Endothelial cell of umbilical vein (primary cell): Measurements from ENCODE around the gene KDM4D. TPM values are rescaled to one million over a fixed set of nuclear protein-coding genes. Genes with fewer than 3 reads are reported as not detected.
"Not testable (repeated sequence)": the region's sequence is repeated elsewhere in the genome, so short reads cannot be mapped to it uniquely, and the experiment has no call there.

Experiments
- BruUV-seq: library from RNA; stranded (reverse); fragments of 400-500 nt; replicated peaks from 2 replicates; lab custom pipeline; 2021; lab: Mats Ljungman, UMichigan
- CTCF ChIA-PET: fragments of 300-600, 350-600 bp; sonication (Branson Sonifier 250); formaldehyde crosslinking; loops from one replicate; lab custom pipeline; 2021; ENCODE audit warnings: antibody characterized with exemption, inconsistent platforms; lab: Charles Lee
- POLR2A ChIA-PET: fragments of 300-600, 350-600 bp; sonication (Branson Sonifier 250); formaldehyde crosslinking; loops from one replicate; lab custom pipeline; 2021; ENCODE audit warnings: antibody characterized with exemption, inconsistent platforms; lab: Charles Lee
- DNase-seq: peaks from one replicate; pipeline ENCODE4 v3.0.0-alpha.2; 2011; ENCODE audit warnings: low read depth, low spot score
- FAIRE-seq: peaks from 2 replicates; lab custom pipeline; 2011; peaks lifted over from hg19 to GRCh38; lab: Jason Lieb, UNC
- H2AFZ ChIP-seq: 2 replicates; pipeline ENCODE4 v1.6.0; 2012; ENCODE audit warnings: low read depth, low read length, control low read depth, inconsistent platforms
- H3K27ac ChIP-seq: 2 replicates; pipeline ENCODE4 v1.5.1; 2011; ENCODE audit warnings: low read depth, mild to moderate bottlenecking, control low read depth, low read length, moderate library complexity; ENCODE audit not compliant: insufficient read depth
- H3K27me3 ChIP-seq, 2 experiments: 2 replicates each; pipeline versions ENCODE4 v1.6.0 to v1.6.1; 2011; ENCODE audit warnings: low read length in 2 of 2, mixed read lengths in 1 of 2; ENCODE audit not compliant: control insufficient read depth in 2 of 2, insufficient read depth in 2 of 2
- H3K36me3 ChIP-seq, 2 experiments: 2 replicates in 1 of 2; 3 replicates in 1 of 2; pipeline ENCODE4 v1.5.1; 2011; ENCODE audit warnings: low read length in 2 of 2, mild to moderate bottlenecking in 1 of 2, moderate library complexity in 1 of 2; ENCODE audit not compliant: control insufficient read depth in 2 of 2, insufficient read depth in 2 of 2; ENCODE audit errors: extremely low read depth in 1 of 2
- H3K4me1 ChIP-seq: 3 replicates; pipeline ENCODE4 v1.5.1; 2011; ENCODE audit warnings: mild to moderate bottlenecking, low read length; ENCODE audit not compliant: control insufficient read depth, insufficient read depth; ENCODE audit errors: extremely low read depth
- H3K4me2 ChIP-seq: 2 replicates; pipeline ENCODE4 v1.6.1; 2011; ENCODE audit warnings: low read length, control low read depth, mixed read lengths; ENCODE audit not compliant: insufficient read depth
- H3K4me3 ChIP-seq, 3 experiments: fragments of 200-600 bp in 1 of 3; sonication (generic), shearing (Covaris generic) in 1 of 3; replicated peaks in 1 of 3; 2 replicates each; pipeline ENCODE4 v1.5.1; 2011 to 2016; ENCODE audit warnings: control low read depth in 3 of 3, low read length in 3 of 3, mild to moderate bottlenecking in 2 of 3, inconsistent platforms in 1 of 3, low read depth in 1 of 3, moderate library complexity in 1 of 3; ENCODE audit not compliant: insufficient read depth in 1 of 3
- H3K79me2 ChIP-seq: 2 replicates; pipeline ENCODE4 v1.6.0; 2012; ENCODE audit warnings: low read length, inconsistent platforms; ENCODE audit not compliant: control insufficient read depth, insufficient read depth
- H3K9ac ChIP-seq: replicated peaks from 2 replicates; pipeline ENCODE3; 2011; ENCODE audit warnings: low read length, control low read depth; ENCODE audit not compliant: insufficient read depth; ENCODE audit errors: extremely low read depth
- H3K9me1 ChIP-seq: replicated peaks from 3 replicates; pipeline ENCODE4 v1.6.0; 2011; ENCODE audit warnings: mild to moderate bottlenecking, low read length; ENCODE audit not compliant: control insufficient read depth, insufficient read depth; ENCODE audit errors: extremely low read depth
- H3K9me3 ChIP-seq: replicated peaks from 2 replicates; pipeline ENCODE4 v1.5.1; 2012; ENCODE audit warnings: low read length, inconsistent platforms; ENCODE audit not compliant: control insufficient read depth, insufficient read depth
- H4K20me1 ChIP-seq: replicated peaks from 2 replicates; pipeline ENCODE3; 2011; ENCODE audit warnings: mild to moderate bottlenecking, low read length; ENCODE audit not compliant: control insufficient read depth, insufficient read depth; ENCODE audit errors: extremely low read depth
- EZH2 ChIP-seq: IDR thresholded peaks from 2 replicates; pipeline ENCODE4 v1.6.1; 2012; ENCODE audit warnings: borderline replicate concordance, low read depth, mild to moderate bottlenecking, moderate library complexity, low read length, inconsistent platforms; ENCODE audit not compliant: severe bottlenecking
- FOS ChIP-seq: IDR thresholded peaks from 2 replicates; pipeline ENCODE4 v1.6.1; 2011; ENCODE audit warnings: mild to moderate bottlenecking, low read length, moderate library complexity, borderline replicate concordance; ENCODE audit not compliant: insufficient read depth
- GATA2 ChIP-seq: IDR thresholded peaks from 2 replicates; pipeline ENCODE4 v1.7.0; 2011; ENCODE audit warnings: low read depth, mild to moderate bottlenecking, moderate library complexity, mixed read lengths, low read length; ENCODE audit not compliant: insufficient read length, insufficient read depth
- JUN ChIP-seq: IDR thresholded peaks from 2 replicates; pipeline ENCODE4 v1.6.1; 2011; ENCODE audit warnings: borderline replicate concordance, low read depth; ENCODE audit not compliant: insufficient read length, insufficient read depth
- MYC ChIP-seq: IDR thresholded peaks from one replicate; pipeline ENCODE4 v1.6.1; 2011; ENCODE audit warnings: mild to moderate bottlenecking, low read depth, low read length
- POLR2A ChIP-seq: IDR thresholded peaks from 2 replicates; pipeline ENCODE4 v1.6.1; 2012; ENCODE audit warnings: low read depth, mild to moderate bottlenecking, control low read depth, low read length
- POLR2AphosphoS5 ChIP-seq: IDR thresholded peaks from 2 replicates; pipeline ENCODE4 v1.6.1; 2012; ENCODE audit warnings: low read depth, mild to moderate bottlenecking, control low read depth, low read length, moderate library complexity; ENCODE audit not compliant: insufficient read depth
- dilution Hi-C: fragments of 300-500 bp; cut with MboI; formaldehyde crosslinking; loops from one replicate; pipeline ENCODE4 v1.15.0; 2019; ENCODE audit warnings: low sequenced_read_pairs; ENCODE audit not compliant: extremely low pct_ligation_motif_present
- intact Hi-C: fragments of 100-400 bp; cut with micrococcal nuclease; formaldehyde crosslinking; loops from one replicate; pipeline ENCODE4 v1.10.0; 2022
- polyA plus RNA-seq, 4 experiments: library from polyadenylated mRNA; depleted of rRNA in 3 of 4; stranded (reverse) in 3 of 4; unstranded in 1 of 4; fragments of >200 nt; gene quantifications; 2 replicates each; pipeline versions ENCODE4 v1.2.1 to v1.2.3, GENCODE V29; 2011 to 2012; ENCODE audit warnings: missing spikeins in 1 of 4
- total RNA-seq: library from RNA; stranded (reverse); gene quantifications from 2 replicates; pipeline ENCODE4 v1.2.3, GENCODE V29; 2021
- TF ChIP-seq, protein P1 (sequence below): IDR thresholded peaks from 2 replicates; pipeline ENCODE4 v1.6.1; 2011; ENCODE audit not compliant: insufficient read depth, insufficient read length
- TF ChIP-seq, protein P2 (sequence below), 2 donors: IDR thresholded peaks; 1 replicate in 1 of 2; 2 replicates in 1 of 2; pipeline ENCODE4 v1.5.1; 2011; ENCODE audit warnings: low read length in 2 of 2, mild to moderate bottlenecking in 2 of 2, moderate library complexity in 2 of 2, control low read depth in 1 of 2, inconsistent platforms in 1 of 2, low read depth in 1 of 2; ENCODE audit not compliant: insufficient read depth in 1 of 2; ENCODE audit errors: extremely low read depth in 1 of 2

The KDM4D gene
- total and polyA plus RNA-seq, 2 donors (not counting 3 experiments of a cell fraction or from before 2014, with no cell fraction given), result 1.0 to 1.3 TPM

DNA sequence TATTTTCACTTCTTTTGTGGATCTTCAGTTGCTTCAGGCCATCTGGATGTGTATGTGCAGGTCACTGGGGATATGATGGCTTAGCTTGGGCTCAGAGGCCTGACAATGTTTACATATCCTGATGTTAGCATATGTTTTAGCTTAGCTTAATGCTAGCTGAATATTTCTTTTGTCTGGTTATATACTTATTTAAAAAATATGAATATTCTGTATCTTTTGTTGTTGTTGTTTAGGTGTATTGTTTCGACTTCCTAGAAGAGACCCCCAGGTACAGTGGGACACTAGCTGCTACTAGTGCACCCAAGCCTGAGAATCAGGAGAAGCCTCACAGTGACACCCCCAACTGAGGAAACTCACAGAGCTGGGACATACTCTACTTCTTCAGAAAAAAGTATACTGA is 51.4 kb downstream of the KDM4D start, which contains the start of gene KDM4E:
KDM4E (plus strand) TSS at position 301 of the 400 bp plus-strand sequence. CDS start 300 bp downstream, outside the sequence.
- no peak within 1 kb of the TSS for H2AFZ ChIP-seq
- intact Hi-C loops, result no loop called here
- CTCF ChIA-PET, result no interaction called here
- H3K4me1 ChIP-seq, result no peaks in the 10 kb centered on the region
- dilution Hi-C loops, result no loop called here
- POLR2A ChIA-PET, result no interaction called here
- no peaks in the 10 kb centered on the region for H3K9me1 ChIP-seq
- H3K79me2 ChIP-seq, result no peaks in the 10 kb centered on the region
- no peak within 1 kb of the TSS for H3K9ac ChIP-seq
- no TSS peak for BruUV-seq
- TF ChIP-seq MYC, result no peak
- TF ChIP-seq, protein P1, sequence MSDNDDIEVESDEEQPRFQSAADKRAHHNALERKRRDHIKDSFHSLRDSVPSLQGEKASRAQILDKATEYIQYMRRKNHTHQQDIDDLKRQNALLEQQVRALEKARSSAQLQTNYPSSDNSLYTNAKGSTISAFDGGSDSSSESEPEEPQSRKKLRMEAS, result no peak
- no peak for TF ChIP-seq JUN
- no peak for TF ChIP-seq GATA2
- TF ChIP-seq POLR2A, result no peak
- TF ChIP-seq POLR2AphosphoS5, result no peak
- no peak for TF ChIP-seq EZH2
- TF ChIP-seq, protein P2, sequence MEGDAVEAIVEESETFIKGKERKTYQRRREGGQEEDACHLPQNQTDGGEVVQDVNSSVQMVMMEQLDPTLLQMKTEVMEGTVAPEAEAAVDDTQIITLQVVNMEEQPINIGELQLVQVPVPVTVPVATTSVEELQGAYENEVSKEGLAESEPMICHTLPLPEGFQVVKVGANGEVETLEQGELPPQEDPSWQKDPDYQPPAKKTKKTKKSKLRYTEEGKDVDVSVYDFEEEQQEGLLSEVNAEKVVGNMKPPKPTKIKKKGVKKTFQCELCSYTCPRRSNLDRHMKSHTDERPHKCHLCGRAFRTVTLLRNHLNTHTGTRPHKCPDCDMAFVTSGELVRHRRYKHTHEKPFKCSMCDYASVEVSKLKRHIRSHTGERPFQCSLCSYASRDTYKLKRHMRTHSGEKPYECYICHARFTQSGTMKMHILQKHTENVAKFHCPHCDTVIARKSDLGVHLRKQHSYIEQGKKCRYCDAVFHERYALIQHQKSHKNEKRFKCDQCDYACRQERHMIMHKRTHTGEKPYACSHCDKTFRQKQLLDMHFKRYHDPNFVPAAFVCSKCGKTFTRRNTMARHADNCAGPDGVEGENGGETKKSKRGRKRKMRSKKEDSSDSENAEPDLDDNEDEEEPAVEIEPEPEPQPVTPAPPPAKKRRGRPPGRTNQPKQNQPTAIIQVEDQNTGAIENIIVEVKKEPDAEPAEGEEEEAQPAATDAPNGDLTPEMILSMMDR (IDR thresholded peaks at IDR 0.05; ENCODE audit: extremely low read depth in 1 of 2, insufficient read depth in 1 of 2, low read depth in 1 of 2, low read length in 2 of 2), result no peak
- no peak for TF ChIP-seq FOS
- no peak within 1 kb of the TSS for H3K4me2 ChIP-seq
- no peaks in the 10 kb centered on the region for H4K20me1 ChIP-seq
- no peaks in the 10 kb centered on the region for H3K27me3 ChIP-seq
- no peaks in the 10 kb centered on the region for H3K36me3 ChIP-seq
- no peak for DNase-seq
- no peak for FAIRE-seq
- H3K9me3 ChIP-seq, result no peaks in the 10 kb centered on the region
- no peak within 1 kb of the TSS for H3K27ac ChIP-seq
- H3K4me3 ChIP-seq, result no peak within 1 kb of the TSS

DNA sequence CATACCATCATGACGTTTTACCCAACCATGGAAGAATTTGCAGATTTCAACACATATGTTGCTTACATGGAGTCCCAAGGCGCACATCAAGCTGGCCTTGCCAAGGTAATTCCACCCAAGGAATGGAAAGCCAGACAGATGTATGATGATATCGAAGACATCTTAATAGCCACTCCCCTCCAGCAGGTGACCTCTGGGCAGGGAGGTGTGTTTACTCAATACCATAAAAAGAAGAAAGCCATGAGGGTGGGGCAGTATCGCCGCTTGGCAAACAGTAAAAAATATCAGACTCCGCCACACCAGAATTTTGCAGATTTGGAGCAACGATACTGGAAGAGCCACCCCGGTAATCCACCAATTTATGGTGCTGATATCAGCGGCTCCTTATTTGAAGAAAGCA is 52.1 kb downstream of the KDM4D start:
- H3K9me1 ChIP-seq, H3K36me3 ChIP-seq, H3K27me3 ChIP-seq, DNase-seq, H3K4me1 ChIP-seq, H2AFZ ChIP-seq, H3K27ac ChIP-seq, H3K9ac ChIP-seq, dilution Hi-C loops, FAIRE-seq, intact Hi-C loops, H4K20me1 ChIP-seq, H3K4me2 ChIP-seq, H3K79me2 ChIP-seq, BruUV-seq, POLR2A ChIA-PET, CTCF ChIA-PET, H3K4me3 ChIP-seq, H3K9me3 ChIP-seq: not testable (repeated sequence)
